Endothelial cell of umbilical vein (primary cell): ENCODE measurements around the gene DCAF11. TPM values are rescaled to one million over a fixed set of nuclear protein-coding genes. Genes with fewer than 3 reads are reported as not detected.
A peak's percentile ranks its signal among the peaks of the same experiment; 100 is the strongest.

Experiments
- BruUV-seq: library from RNA; stranded (reverse); fragments of 400-500 nt; replicated peaks from 2 replicates; lab custom pipeline; 2021; lab: Mats Ljungman, UMichigan
- CTCF ChIA-PET: fragments of 300-600, 350-600 bp; sonication (Branson Sonifier 250); formaldehyde crosslinking; loops from one replicate; lab custom pipeline; 2021; ENCODE audit warnings: antibody characterized with exemption, inconsistent platforms; lab: Charles Lee
- POLR2A ChIA-PET: fragments of 300-600, 350-600 bp; sonication (Branson Sonifier 250); formaldehyde crosslinking; loops from one replicate; lab custom pipeline; 2021; ENCODE audit warnings: antibody characterized with exemption, inconsistent platforms; lab: Charles Lee
- DNase-seq: peaks from one replicate; pipeline ENCODE4 v3.0.0-alpha.2; 2011; ENCODE audit warnings: low read depth, low spot score
- FAIRE-seq: peaks from 2 replicates; lab custom pipeline; 2011; peaks lifted over from hg19 to GRCh38; lab: Jason Lieb, UNC
- H2AFZ ChIP-seq: 2 replicates; pipeline ENCODE4 v1.6.0; 2012; ENCODE audit warnings: low read depth, low read length, control low read depth, inconsistent platforms
- H3K27ac ChIP-seq: 2 replicates; pipeline ENCODE4 v1.5.1; 2011; ENCODE audit warnings: low read depth, mild to moderate bottlenecking, control low read depth, low read length, moderate library complexity; ENCODE audit not compliant: insufficient read depth
- H3K27me3 ChIP-seq, 2 experiments: 2 replicates each; pipeline versions ENCODE4 v1.6.0 to v1.6.1; 2011; ENCODE audit warnings: low read length in 2 of 2, mixed read lengths in 1 of 2; ENCODE audit not compliant: control insufficient read depth in 2 of 2, insufficient read depth in 2 of 2
- H3K36me3 ChIP-seq, 2 experiments: 2 replicates in 1 of 2; 3 replicates in 1 of 2; pipeline ENCODE4 v1.5.1; 2011; ENCODE audit warnings: low read length in 2 of 2, mild to moderate bottlenecking in 1 of 2, moderate library complexity in 1 of 2; ENCODE audit not compliant: control insufficient read depth in 2 of 2, insufficient read depth in 2 of 2; ENCODE audit errors: extremely low read depth in 1 of 2
- H3K4me1 ChIP-seq: 3 replicates; pipeline ENCODE4 v1.5.1; 2011; ENCODE audit warnings: mild to moderate bottlenecking, low read length; ENCODE audit not compliant: control insufficient read depth, insufficient read depth; ENCODE audit errors: extremely low read depth
- H3K4me2 ChIP-seq: 2 replicates; pipeline ENCODE4 v1.6.1; 2011; ENCODE audit warnings: low read length, control low read depth, mixed read lengths; ENCODE audit not compliant: insufficient read depth
- H3K4me3 ChIP-seq, 3 experiments: fragments of 200-600 bp in 1 of 3; sonication (generic), shearing (Covaris generic) in 1 of 3; replicated peaks in 1 of 3; 2 replicates each; pipeline ENCODE4 v1.5.1; 2011 to 2016; ENCODE audit warnings: control low read depth in 3 of 3, low read length in 3 of 3, mild to moderate bottlenecking in 2 of 3, inconsistent platforms in 1 of 3, low read depth in 1 of 3, moderate library complexity in 1 of 3; ENCODE audit not compliant: insufficient read depth in 1 of 3
- H3K79me2 ChIP-seq: 2 replicates; pipeline ENCODE4 v1.6.0; 2012; ENCODE audit warnings: low read length, inconsistent platforms; ENCODE audit not compliant: control insufficient read depth, insufficient read depth
- H3K9ac ChIP-seq: replicated peaks from 2 replicates; pipeline ENCODE3; 2011; ENCODE audit warnings: low read length, control low read depth; ENCODE audit not compliant: insufficient read depth; ENCODE audit errors: extremely low read depth
- H3K9me1 ChIP-seq: replicated peaks from 3 replicates; pipeline ENCODE4 v1.6.0; 2011; ENCODE audit warnings: mild to moderate bottlenecking, low read length; ENCODE audit not compliant: control insufficient read depth, insufficient read depth; ENCODE audit errors: extremely low read depth
- H3K9me3 ChIP-seq: replicated peaks from 2 replicates; pipeline ENCODE4 v1.5.1; 2012; ENCODE audit warnings: low read length, inconsistent platforms; ENCODE audit not compliant: control insufficient read depth, insufficient read depth
- H4K20me1 ChIP-seq: replicated peaks from 2 replicates; pipeline ENCODE3; 2011; ENCODE audit warnings: mild to moderate bottlenecking, low read length; ENCODE audit not compliant: control insufficient read depth, insufficient read depth; ENCODE audit errors: extremely low read depth
- CTCF ChIP-seq, 2 donors: IDR thresholded peaks; 1 replicate in 1 of 2; 2 replicates in 1 of 2; pipeline ENCODE4 v1.5.1; 2011; ENCODE audit warnings: low read length in 2 of 2, mild to moderate bottlenecking in 2 of 2, moderate library complexity in 2 of 2, control low read depth in 1 of 2, inconsistent platforms in 1 of 2, low read depth in 1 of 2; ENCODE audit not compliant: insufficient read depth in 1 of 2; ENCODE audit errors: extremely low read depth in 1 of 2
- EZH2 ChIP-seq: IDR thresholded peaks from 2 replicates; pipeline ENCODE4 v1.6.1; 2012; ENCODE audit warnings: borderline replicate concordance, low read depth, mild to moderate bottlenecking, moderate library complexity, low read length, inconsistent platforms; ENCODE audit not compliant: severe bottlenecking
- FOS ChIP-seq: IDR thresholded peaks from 2 replicates; pipeline ENCODE4 v1.6.1; 2011; ENCODE audit warnings: mild to moderate bottlenecking, low read length, moderate library complexity, borderline replicate concordance; ENCODE audit not compliant: insufficient read depth
- GATA2 ChIP-seq: IDR thresholded peaks from 2 replicates; pipeline ENCODE4 v1.7.0; 2011; ENCODE audit warnings: low read depth, mild to moderate bottlenecking, moderate library complexity, mixed read lengths, low read length; ENCODE audit not compliant: insufficient read length, insufficient read depth
- JUN ChIP-seq: IDR thresholded peaks from 2 replicates; pipeline ENCODE4 v1.6.1; 2011; ENCODE audit warnings: borderline replicate concordance, low read depth; ENCODE audit not compliant: insufficient read length, insufficient read depth
- MAX ChIP-seq: IDR thresholded peaks from 2 replicates; pipeline ENCODE4 v1.6.1; 2011; ENCODE audit not compliant: insufficient read depth, insufficient read length
- MYC ChIP-seq: IDR thresholded peaks from one replicate; pipeline ENCODE4 v1.6.1; 2011; ENCODE audit warnings: mild to moderate bottlenecking, low read depth, low read length
- POLR2A ChIP-seq: IDR thresholded peaks from 2 replicates; pipeline ENCODE4 v1.6.1; 2012; ENCODE audit warnings: low read depth, mild to moderate bottlenecking, control low read depth, low read length
- POLR2AphosphoS5 ChIP-seq: IDR thresholded peaks from 2 replicates; pipeline ENCODE4 v1.6.1; 2012; ENCODE audit warnings: low read depth, mild to moderate bottlenecking, control low read depth, low read length, moderate library complexity; ENCODE audit not compliant: insufficient read depth
- dilution Hi-C: fragments of 300-500 bp; cut with MboI; formaldehyde crosslinking; loops from one replicate; pipeline ENCODE4 v1.15.0; 2019; ENCODE audit warnings: low sequenced_read_pairs; ENCODE audit not compliant: extremely low pct_ligation_motif_present
- intact Hi-C: fragments of 100-400 bp; cut with micrococcal nuclease; formaldehyde crosslinking; loops from one replicate; pipeline ENCODE4 v1.10.0; 2022
- polyA plus RNA-seq, 4 experiments: library from polyadenylated mRNA; depleted of rRNA in 3 of 4; stranded (reverse) in 3 of 4; unstranded in 1 of 4; fragments of >200 nt; gene quantifications; 2 replicates each; pipeline versions ENCODE4 v1.2.1 to v1.2.3, GENCODE V29; 2011 to 2012; ENCODE audit warnings: missing spikeins in 1 of 4
- total RNA-seq: library from RNA; stranded (reverse); gene quantifications from 2 replicates; pipeline ENCODE4 v1.2.3, GENCODE V29; 2021

The DCAF11 gene
- total and polyA plus RNA-seq, 2 donors (not counting 3 experiments of a cell fraction or from before 2014, with no cell fraction given), result 37.3 to 38.5 TPM

- Histone ChIP-seq H3K9me3 (no peaks in the 10 kb centered on the region), H3K4me1 (peaks cover 3% of the 10 kb centered on the region), H2AFZ (peak within 1 kb of the TSS; percentile 78), H3K27ac (no peak within 1 kb of the TSS), H4K20me1 (no peaks in the 10 kb centered on the region), H3K4me2 (peak within 1 kb of the TSS; percentile 26), H3K27me3 (no peaks in the 10 kb centered on the region), H3K9me1 (no peaks in the 10 kb centered on the region), H3K79me2 (no peaks in the 10 kb centered on the region), H3K9ac (no peak within 1 kb of the TSS), H3K4me3 (peak within 1 kb of the TSS; percentile 8 to 25 (median 21)), H3K36me3 (peaks cover 2 to 6% of the 10 kb centered on the region in 2 experiments)
- ChIA-PET POLR2A (no interaction called here), CTCF (interaction anchor here (1.7 to 2.6 kb wide), 2 partner anchors 11 to 125 kb away, joined by 5 to 10 read pairs; partner anchors contain the start of gene IRF9)
- peak; percentile 82 for DNase-seq
- peak; percentile 33 for TF ChIP-seq POLR2AphosphoS5
- TF ChIP-seq MAX, result no peak
- no peak for TF ChIP-seq MYC
- FAIRE-seq, result peak; percentile 82
- intact Hi-C loops (no loop called here), dilution Hi-C loops (no loop called here)
- no TSS peak for BruUV-seq
Observed at GRCh38 chr14:24171422-24172260, 57.1 kb downstream of the DCAF11 start, which contains the start of gene REC8. Gene REC8, plus strand, starts transcription at chr14:24172080. Its CDS starts 473 bp downstream, at chr14:24172553.

DNA sequence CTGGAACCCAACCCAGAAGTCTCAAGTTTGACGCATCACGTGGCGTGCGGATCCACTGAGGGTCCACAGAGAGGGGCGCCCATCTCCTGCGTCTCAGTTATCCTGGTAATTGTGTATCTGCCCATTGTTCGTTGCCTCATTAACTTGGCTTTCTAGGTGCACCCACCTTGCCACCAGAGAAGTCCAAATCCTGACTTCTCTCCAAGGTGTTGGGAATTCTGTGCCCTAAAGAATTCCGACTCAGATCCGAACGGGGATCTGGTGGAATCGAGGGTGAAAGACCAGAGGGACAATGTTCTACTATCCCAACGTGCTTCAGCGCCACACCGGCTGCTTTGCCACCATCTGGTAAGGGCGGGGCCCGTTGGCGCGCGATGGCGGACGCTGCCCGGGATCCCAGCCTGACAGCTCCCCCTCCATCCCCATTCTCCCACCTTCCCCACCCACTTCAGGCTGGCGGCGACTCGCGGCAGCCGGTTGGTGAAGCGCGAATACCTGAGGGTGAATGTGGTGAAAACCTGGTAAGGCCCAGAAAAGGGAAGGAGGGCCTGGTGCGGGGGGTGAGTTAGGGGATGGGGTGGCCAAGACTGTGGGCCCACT, 57.8 kb downstream of the DCAF11 start:
- POLR2A ChIA-PET, result no interaction called here
- Histone ChIP-seq H3K4me2 (peak overlapping the region; percentile 26), H3K9ac (no peak overlapping the region), H3K9me1 (no peaks in the 10 kb centered on the region), H3K9me3 (no peaks in the 10 kb centered on the region), H4K20me1 (no peaks in the 10 kb centered on the region), H3K27ac (no peak overlapping the region), H3K27me3 (no peaks in the 10 kb centered on the region), H3K4me1 (peaks cover 3% of the 10 kb centered on the region), H2AFZ (peak overlapping the region; percentile 78), H3K4me3 (peak overlapping the region; percentile 8 to 25 (median 10)), H3K79me2 (no peaks in the 10 kb centered on the region), H3K36me3 (peaks cover 2 to 6% of the 10 kb centered on the region in 2 experiments)
- TSS peak; percentile 19 for BruUV-seq
- no peak for DNase-seq
- intact Hi-C loops, result no loop called here
- CTCF ChIA-PET, result interaction anchor here (1.7 to 2.6 kb wide), 2 partner anchors 12 to 124 kb away, joined by 5 to 10 read pairs; partner anchors contain the start of gene IRF9
- dilution Hi-C loops, result no loop called here
- no peak for FAIRE-seq
- TF ChIP-seq POLR2A (no peak), CTCF (IDR thresholded peaks at IDR 0.05; ENCODE audit: extremely low read depth in 1 of 2, insufficient read depth in 1 of 2, low read depth in 1 of 2, low read length in 2 of 2) (no peak), JUN (no peak), MAX (no peak), EZH2 (no peak), MYC (no peak), POLR2AphosphoS5 (no peak), FOS (no peak), GATA2 (no peak)
